Activated T-helper 1 cell treated with anti-CD3 and anti-CD28 coated beads, Interleukin-12 subunit alpha, Interleukin-12 subunit beta, Interleukin-2, Interleukin-4 antibody, amounts not matched to agents 30 ng/mL and 10 ng/mL and 1 ng/mL, durations not matched to agents 14 hours and 24 hours and 36 hours (primary cell): Measurements from ENCODE around the gene TEX44. TPM values are rescaled to one million over a fixed set of nuclear protein-coding genes. Genes with fewer than 3 reads are reported as not detected.

Source experiments
- DNase-seq: peaks from one replicate; pipeline ENCODE4 v3.0.0; 2021; ENCODE audit warnings: low spot score
- H3K27ac Mint-ChIP-seq: one replicate; pipeline ENCODE4 v1.8.0; 2021; ENCODE audit warnings: mild to moderate bottlenecking, mixed read lengths
- H3K27me3 Mint-ChIP-seq: one replicate; pipeline ENCODE4 v1.8.0; 2022; ENCODE audit warnings: mild to moderate bottlenecking, moderate library complexity, mixed read lengths; ENCODE audit not compliant: insufficient read depth
- H3K36me3 Mint-ChIP-seq: one replicate; pipeline ENCODE4 v1.8.0; 2021; ENCODE audit warnings: low read depth, mixed read lengths
- H3K4me1 Mint-ChIP-seq: one replicate; pipeline ENCODE4 v1.8.0; 2021; ENCODE audit warnings: low read depth, mixed read lengths
- H3K4me3 Mint-ChIP-seq: one replicate; pipeline ENCODE4 v1.8.0; 2021; ENCODE audit warnings: mild to moderate bottlenecking, moderate library complexity, mixed read lengths
- H3K9me3 Mint-ChIP-seq: one replicate; pipeline ENCODE4 v1.8.0; 2021; ENCODE audit warnings: mixed read lengths
- intact Hi-C: fragments of 100-400 bp; cut with micrococcal nuclease; formaldehyde crosslinking; loops from one replicate; pipeline ENCODE4 v1.15.1; 2024
- total RNA-seq: library from RNA; stranded (reverse); gene quantifications from 2 replicates; pipeline ENCODE4 v1.2.3, GENCODE V29; 2022

The TEX44 gene
- total RNA-seq, 1 donor from 2014 or later = not detected

GRCh38 chr2:231602859-231603467 lies 10.3 kb downstream of the TEX44 start:
- H3K4me1 Mint-ChIP-seq = peaks cover 18% of the 10 kb centered on the region
- no peaks in the 10 kb centered on the region for H3K9me3 Mint-ChIP-seq
- H3K36me3 Mint-ChIP-seq = no peaks in the 10 kb centered on the region
- no peak for DNase-seq
- peak overlapping the region; percentile 17 for H3K4me3 Mint-ChIP-seq
- peak overlapping the region; percentile 29 for H3K27ac Mint-ChIP-seq
- peaks cover 15% of the 10 kb centered on the region for H3K27me3 Mint-ChIP-seq
- intact Hi-C loops = no loop called here

GRCh38 chr2:231604101-231604684 lies 11.5 kb downstream of the TEX44 start:
- Mint-ChIP-seq H3K27ac (no peak overlapping the region), H3K9me3 (no peaks in the 10 kb centered on the region), H3K27me3 (peaks cover 15% of the 10 kb centered on the region), H3K4me3 (peak overlapping the region; percentile 54), H3K36me3 (no peaks in the 10 kb centered on the region), H3K4me1 (peaks cover 18% of the 10 kb centered on the region)
- intact Hi-C loops = loop anchor here (1.0 kb wide), 2 partner anchors 8 to 140 kb away; partner anchors contain the start of gene NCL
- DNase-seq = no peak

DNA sequence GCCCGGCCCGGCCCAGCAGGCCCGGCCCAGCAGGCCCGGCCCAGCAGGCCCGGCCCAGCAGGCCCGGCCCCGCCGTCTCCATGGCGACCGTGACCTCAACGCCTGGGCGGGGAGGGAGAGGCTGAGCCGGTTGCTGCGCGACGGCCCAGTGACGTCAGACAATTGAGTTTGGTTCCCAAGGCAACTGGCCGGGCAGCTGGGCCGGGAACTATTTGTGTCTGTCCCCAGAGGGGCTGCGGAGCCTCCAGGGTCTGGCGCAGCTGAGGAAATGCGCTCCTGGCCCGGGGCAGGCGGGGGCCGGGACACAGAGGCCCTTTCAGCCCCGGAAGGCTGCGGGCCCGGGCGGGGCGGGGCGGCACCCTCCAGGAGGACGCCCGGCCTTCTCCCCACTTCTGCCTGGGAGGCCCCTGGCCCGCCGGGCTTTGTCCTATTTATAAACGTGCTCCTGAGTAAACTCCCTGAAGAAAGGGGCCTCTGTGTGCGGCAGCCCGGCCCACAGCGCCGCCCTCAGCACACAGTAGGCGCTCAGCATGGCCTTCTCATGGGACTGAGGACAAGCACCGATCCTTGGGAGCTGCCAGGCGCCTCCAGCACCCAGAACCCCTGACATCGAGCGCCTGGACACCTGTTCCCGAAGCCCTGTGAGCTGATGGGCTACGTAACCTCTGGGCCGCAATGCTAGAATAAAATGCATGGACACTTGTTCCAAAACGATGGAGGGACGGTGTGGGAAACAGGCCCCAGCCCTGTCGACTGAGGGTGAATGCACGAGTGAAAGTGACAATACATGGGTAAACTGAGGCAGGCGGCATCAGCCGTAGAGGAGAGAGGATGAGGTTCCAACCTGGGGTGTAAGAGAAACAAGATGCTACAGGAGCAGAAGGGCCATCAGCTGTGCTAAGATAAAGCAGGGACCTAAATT lies 12.3 kb downstream of the TEX44 start:
- Mint-ChIP-seq H3K27me3 (peaks cover 15% of the 10 kb centered on the region), H3K9me3 (no peaks in the 10 kb centered on the region), H3K4me1 (peaks cover 19% of the 10 kb centered on the region), H3K27ac (peak overlapping the region; percentile 76), H3K4me3 (peak overlapping the region; percentile 60), H3K36me3 (no peaks in the 10 kb centered on the region)
- DNase-seq = peak; percentile 95
- intact Hi-C loops = loop anchor here (1.0 kb wide), 2 partner anchors 7 to 141 kb away; partner anchors contain the start of gene NCL

GRCh38 chr2:231605607-231606091 lies 13.0 kb downstream of the TEX44 start:
- no peaks in the 10 kb centered on the region for H3K9me3 Mint-ChIP-seq
- intact Hi-C loops = no loop called here
- peaks cover 13% of the 10 kb centered on the region for H3K27me3 Mint-ChIP-seq
- H3K27ac Mint-ChIP-seq = peak overlapping the region; percentile 76
- H3K4me3 Mint-ChIP-seq = peak overlapping the region; percentile 57
- DNase-seq = no peak
- no peaks in the 10 kb centered on the region for H3K36me3 Mint-ChIP-seq
- H3K4me1 Mint-ChIP-seq = peaks cover 26% of the 10 kb centered on the region

GRCh38 chr2:231606941-231607340 lies 14.3 kb downstream of the TEX44 start:
- Mint-ChIP-seq H3K4me3 (no peak overlapping the region), H3K36me3 (no peaks in the 10 kb centered on the region), H3K4me1 (peaks cover 32% of the 10 kb centered on the region), H3K27me3 (peaks cover 11% of the 10 kb centered on the region), H3K9me3 (no peaks in the 10 kb centered on the region), H3K27ac (no peak overlapping the region)
- DNase-seq = no peak
- intact Hi-C loops = no loop called here

GRCh38 chr2:231611273-231612108 lies 18.8 kb downstream of the TEX44 start:
- peak overlapping the region; percentile 80 for H3K4me3 Mint-ChIP-seq
- H3K9me3 Mint-ChIP-seq = no peaks in the 10 kb centered on the region
- DNase-seq = no peak
- H3K27me3 Mint-ChIP-seq = no peaks in the 10 kb centered on the region
- intact Hi-C loops = loop anchor here (1.0 to 5.0 kb wide), 11 partner anchors 7 to 941 kb away; partner anchors contain the start of genes COPS7B, EIF4E2, NCL and PDE6D
- H3K4me1 Mint-ChIP-seq = peaks cover 56% of the 10 kb centered on the region
- H3K36me3 Mint-ChIP-seq = no peaks in the 10 kb centered on the region
- H3K27ac Mint-ChIP-seq = peak overlapping the region; percentile 97

DNA sequence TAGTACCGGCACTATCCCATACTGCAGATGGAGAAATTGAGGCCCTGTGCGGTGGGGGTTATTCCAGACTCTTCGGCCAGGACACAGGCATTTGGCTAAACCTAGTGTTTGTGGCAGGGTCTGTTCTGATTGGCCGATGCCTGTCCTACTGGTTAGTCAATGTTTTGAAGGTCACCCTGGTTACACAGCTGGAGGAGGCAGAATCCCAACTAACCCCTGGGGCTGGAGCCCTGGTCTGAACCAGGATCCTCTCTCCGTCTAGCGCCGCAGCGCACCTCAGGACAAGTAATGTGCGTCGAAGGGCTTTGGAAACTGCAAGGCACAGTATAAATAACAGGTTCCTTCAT lies 19.4 kb downstream of the TEX44 start:
- Mint-ChIP-seq H3K9me3 (no peaks in the 10 kb centered on the region), H3K36me3 (no peaks in the 10 kb centered on the region), H3K4me1 (peaks cover 62% of the 10 kb centered on the region), H3K4me3 (peak overlapping the region; percentile 80), H3K27ac (peak overlapping the region; percentile 97), H3K27me3 (no peaks in the 10 kb centered on the region)
- no peak for DNase-seq
- intact Hi-C loops = loop anchor here (1.0 to 5.0 kb wide), 11 partner anchors 8 to 940 kb away; partner anchors contain the start of genes COPS7B, EIF4E2, NCL and PDE6D

- DNase-seq = peak; percentile 87
- Mint-ChIP-seq H3K9me3 (no peaks in the 10 kb centered on the region), H3K36me3 (no peaks in the 10 kb centered on the region), H3K27ac (peak overlapping the region; percentile 97), H3K4me3 (peak overlapping the region; percentile 80), H3K27me3 (no peaks in the 10 kb centered on the region), H3K4me1 (peaks cover 68% of the 10 kb centered on the region)
- intact Hi-C loops = loop anchor here (1.0 to 5.0 kb wide), 11 partner anchors 8 to 940 kb away; partner anchors contain the start of genes COPS7B, EIF4E2, NCL and PDE6D
Measured at GRCh38 chr2:231612456-231613330, 20.0 kb downstream of the TEX44 start.

GRCh38 chr2:231613331-231613662 lies 20.6 kb downstream of the TEX44 start:
- peak overlapping the region; percentile 97 for H3K27ac Mint-ChIP-seq
- peaks cover 74% of the 10 kb centered on the region for H3K4me1 Mint-ChIP-seq
- H3K36me3 Mint-ChIP-seq = no peaks in the 10 kb centered on the region
- no peak for DNase-seq
- H3K9me3 Mint-ChIP-seq = no peaks in the 10 kb centered on the region
- H3K4me3 Mint-ChIP-seq = peak overlapping the region; percentile 80
- no peaks in the 10 kb centered on the region for H3K27me3 Mint-ChIP-seq
- intact Hi-C loops = loop anchor here (5.0 kb wide), 1 partner anchor 939 kb away; the partner anchor contains the start of genes EIF4E2 and TIGD1

- Mint-ChIP-seq H3K4me3 (peak overlapping the region; percentile 80), H3K27ac (peak overlapping the region; percentile 97), H3K9me3 (no peaks in the 10 kb centered on the region), H3K27me3 (no peaks in the 10 kb centered on the region), H3K36me3 (no peaks in the 10 kb centered on the region), H3K4me1 (peaks cover 76% of the 10 kb centered on the region)
- intact Hi-C loops = loop anchor here (5.0 kb wide), 1 partner anchor 938 kb away; the partner anchor contains the start of genes EIF4E2 and TIGD1
- peak; percentile 77 for DNase-seq
Measured at GRCh38 chr2:231613663-231614558, 21.2 kb downstream of the TEX44 start.
